H9 (cell line): ENCODE data around the gene TMEM205. TPM values are rescaled to one million over a fixed set of nuclear protein-coding genes. Genes with fewer than 3 reads are reported as not detected.
"Not testable (repeated sequence)": the region's sequence is repeated elsewhere in the genome, so short reads cannot be mapped to it uniquely, and the experiment has no call there.

Source experiments
- DNase-seq: peaks from one replicate; pipeline ENCODE4 v3.0.0-alpha.2; 2017
- H2AFZ ChIP-seq: one replicate; pipeline ENCODE4 v1.6.1; 2013; ENCODE audit warnings: mild to moderate bottlenecking, low read length, control low read depth, moderate library complexity
- H2AK5ac ChIP-seq: 2 replicates; pipeline ENCODE4 v1.6.1; 2013; ENCODE audit warnings: low read length, control low read depth, mixed read lengths; ENCODE audit not compliant: insufficient read length
- H2BK120ac ChIP-seq: one replicate; pipeline ENCODE4 v1.6.1; 2013; ENCODE audit warnings: low read depth, mild to moderate bottlenecking, low read length, control low read depth, inconsistent platforms; ENCODE audit not compliant: poor library complexity, severe bottlenecking
- H2BK12ac ChIP-seq: 2 replicates; pipeline ENCODE4 v1.6.1; 2013; ENCODE audit warnings: low read length, control low read depth, mixed read lengths, low read depth; ENCODE audit not compliant: insufficient read length
- H2BK15ac ChIP-seq: 2 replicates; pipeline ENCODE4 v1.6.1; 2013; ENCODE audit warnings: low read depth, low read length, control low read depth
- H2BK20ac ChIP-seq: one replicate; pipeline ENCODE4 v1.6.1; 2013; ENCODE audit warnings: low read depth, mild to moderate bottlenecking, low read length, control low read depth, inconsistent platforms; ENCODE audit not compliant: poor library complexity, severe bottlenecking
- H2BK5ac ChIP-seq: 2 replicates; pipeline ENCODE4 v1.6.1; 2013; ENCODE audit warnings: low read length, control low read depth, mixed read lengths; ENCODE audit not compliant: insufficient read length
- H3K14ac ChIP-seq: 2 replicates; pipeline ENCODE4 v1.6.1; 2013; ENCODE audit warnings: low read length, control low read depth; ENCODE audit not compliant: insufficient read depth
- H3K18ac ChIP-seq: 2 replicates; pipeline ENCODE4 v1.6.1; 2013; ENCODE audit warnings: low read depth, mild to moderate bottlenecking, mixed read lengths, low read length, control low read depth; ENCODE audit not compliant: insufficient read length
- H3K23ac ChIP-seq: 2 replicates; pipeline ENCODE4 v1.6.1; 2013; ENCODE audit warnings: low read length, control low read depth, mixed read lengths, low read depth; ENCODE audit not compliant: insufficient read length
- H3K23me2 ChIP-seq: 2 replicates; pipeline ENCODE4 v1.6.1; 2013; ENCODE audit warnings: low read depth, mild to moderate bottlenecking, mixed read lengths, low read length, control low read depth; ENCODE audit not compliant: insufficient read length, poor library complexity, severe bottlenecking
- H3K27ac ChIP-seq: 2 replicates; pipeline ENCODE4 v1.5.1; 2013; ENCODE audit warnings: low read length, control low read depth, mixed read lengths, low read depth; ENCODE audit not compliant: insufficient read length
- H3K27me3 ChIP-seq: 2 replicates; pipeline ENCODE4 v1.6.1; 2013; ENCODE audit warnings: low read length, control low read depth, inconsistent platforms; ENCODE audit not compliant: insufficient read depth
- H3K4ac ChIP-seq: 2 replicates; pipeline ENCODE4 v1.6.1; 2013; ENCODE audit warnings: low read depth, mild to moderate bottlenecking, control low read depth, inconsistent platforms, low read length, moderate library complexity
- H3K4me1 ChIP-seq: 2 replicates; pipeline ENCODE4 v1.6.1; 2013; ENCODE audit warnings: low read length, control low read depth, inconsistent platforms; ENCODE audit not compliant: insufficient read depth
- H3K4me2 ChIP-seq: 2 replicates; pipeline ENCODE4 v1.6.1; 2013; ENCODE audit warnings: low read length, control low read depth, mixed read lengths; ENCODE audit not compliant: insufficient read length, insufficient read depth
- H3K56ac ChIP-seq: 2 replicates; pipeline ENCODE4 v1.6.1; 2013; ENCODE audit warnings: low read depth, mild to moderate bottlenecking, mixed read lengths, low read length, control low read depth; ENCODE audit not compliant: insufficient read length
- H3K79me1 ChIP-seq: 2 replicates; pipeline ENCODE4 v1.6.1; 2013; ENCODE audit warnings: low read depth, mild to moderate bottlenecking, moderate library complexity, low read length, control low read depth, inconsistent platforms; ENCODE audit not compliant: insufficient read depth, poor library complexity, severe bottlenecking
- H3K79me2 ChIP-seq: 2 replicates; pipeline ENCODE4 v1.6.1; 2013; ENCODE audit warnings: low read length, control low read depth, inconsistent platforms; ENCODE audit not compliant: insufficient read depth
- H3K9ac ChIP-seq: 2 replicates; pipeline ENCODE4 v1.6.1; 2013; ENCODE audit warnings: low read length, control low read depth, mixed read lengths; ENCODE audit not compliant: insufficient read length; ENCODE audit errors: extremely low read depth
- H3K9me3 ChIP-seq: one replicate; pipeline ENCODE4 v1.6.1; 2013; ENCODE audit warnings: low read depth, low read length, inconsistent platforms; ENCODE audit not compliant: control insufficient read depth
- H3T11ph ChIP-seq: one replicate; pipeline ENCODE4 v1.6.1; 2013; ENCODE audit warnings: mild to moderate bottlenecking, low read length, control low read depth, inconsistent platforms
- H4K20me1 ChIP-seq: one replicate; pipeline ENCODE4 v1.6.1; 2013; ENCODE audit not compliant: control insufficient read depth, insufficient read length, insufficient read depth
- H4K5ac ChIP-seq: 2 replicates; pipeline ENCODE4 v1.6.1; 2013; ENCODE audit warnings: low read depth, mild to moderate bottlenecking, mixed read lengths, low read length, control low read depth; ENCODE audit not compliant: insufficient read length
- H4K8ac ChIP-seq: replicated peaks from 2 replicates; pipeline ENCODE4 v1.6.1; 2013; ENCODE audit warnings: low read length, control low read depth, mixed read lengths, low read depth; ENCODE audit not compliant: insufficient read length
- H4K91ac ChIP-seq: 2 replicates; pipeline ENCODE4 v1.6.1; 2013; ENCODE audit warnings: low read depth, mild to moderate bottlenecking, moderate library complexity, mixed read lengths, low read length, control low read depth; ENCODE audit not compliant: insufficient read length
- H3K27ac Mint-ChIP-seq, 3 experiments: 2 replicates in 2 of 3; 3 replicates in 1 of 3; pipeline ENCODE4 v1.8.0; 2020 to 2021; ENCODE audit warnings: mixed read lengths in 3 of 3, mild to moderate bottlenecking in 1 of 3, moderate library complexity in 1 of 3
- H3K27me3 Mint-ChIP-seq: 2 replicates; pipeline ENCODE4 v1.8.0; 2021; ENCODE audit warnings: low read depth, mild to moderate bottlenecking, moderate library complexity, mixed read lengths
- H3K36me3 Mint-ChIP-seq, 3 experiments: 2 replicates in 2 of 3; 3 replicates in 1 of 3; pipeline ENCODE4 v1.8.0; 2020 to 2021; ENCODE audit warnings: low read depth in 3 of 3, mixed read lengths in 3 of 3; ENCODE audit not compliant: insufficient read depth in 1 of 3
- H3K4me1 Mint-ChIP-seq, 2 experiments: 2 replicates each; pipeline ENCODE4 v1.8.0; 2020; ENCODE audit warnings: mixed read lengths in 2 of 2
- H3K4me3 Mint-ChIP-seq, 2 experiments: 2 replicates in 1 of 2; 3 replicates in 1 of 2; pipeline ENCODE4 v1.8.0; 2020 to 2021; ENCODE audit warnings: mild to moderate bottlenecking in 2 of 2, mixed read lengths in 2 of 2, moderate library complexity in 1 of 2
- H3K9me3 Mint-ChIP-seq, 2 experiments: 2 replicates in 1 of 2; 3 replicates in 1 of 2; pipeline ENCODE4 v1.8.0; 2020; ENCODE audit warnings: mild to moderate bottlenecking in 2 of 2, mixed read lengths in 2 of 2, moderate library complexity in 1 of 2
- CTCF ChIP-seq: fragments of 200-600 bp; sonication (generic); conservative IDR thresholded peaks from 3 replicates; pipeline ENCODE4 v1.8.0; 2021; ENCODE audit warnings: antibody characterized with exemption, mild to moderate bottlenecking
- WGBS: extraction: QIAGEN DNeasy Blood & Tissue Kit; methylation state at CpG from one replicate; pipeline ENCODE4 v1.1.7; 2013; ENCODE audit warnings: missing lambda C conversion rate, low lambda C conversion rate, mixed read lengths; ENCODE audit not compliant: insufficient read length; ENCODE audit errors: extremely low coverage; 5-methylcytosine and 5-hydroxymethylcytosine counted together
- total RNA-seq: library from RNA; stranded (reverse); gene quantifications from 2 replicates; pipeline ENCODE4 v1.2.1, GENCODE V29; 2021

The TMEM205 gene
- total RNA-seq, 1 experiment from 2014 or later = 69.7 TPM

DNA sequence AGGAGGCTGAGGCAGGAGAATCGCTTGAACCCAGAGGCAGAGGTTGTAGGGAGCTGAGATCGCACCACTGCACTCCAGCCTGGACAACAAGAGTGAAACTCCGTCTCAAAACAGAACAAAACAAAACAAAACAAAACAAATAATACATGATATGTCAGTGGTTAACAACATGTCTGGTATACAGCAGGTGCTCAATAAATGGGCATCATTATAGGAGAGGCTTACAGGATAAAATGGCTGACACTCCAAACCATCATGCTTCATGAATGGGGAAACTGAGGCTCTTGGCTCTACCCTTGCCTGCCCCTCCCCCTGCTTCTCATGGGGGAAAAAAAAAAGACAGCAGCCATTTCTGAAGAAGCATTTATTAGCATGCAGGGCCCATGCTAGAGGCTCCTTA is 3.6 kb downstream of the TMEM205 start:
- H2BK15ac ChIP-seq = no peak overlapping the region
- peaks cover 0 to 15% (median 5%) of the 10 kb centered on the region in 3 experiments; a peak in 5 of 7 replicates for H3K36me3 Mint-ChIP-seq
- no peaks in the 10 kb centered on the region for H4K20me1 ChIP-seq
- H3K79me2 ChIP-seq = no peaks in the 10 kb centered on the region
- no peak overlapping the region for H3T11ph ChIP-seq
- H3K27me3 ChIP-seq = no peaks in the 10 kb centered on the region
- H3K27ac ChIP-seq = no peak overlapping the region
- peaks cover 22 to 25% of the 10 kb centered on the region in 2 experiments for H3K4me1 Mint-ChIP-seq
- no peak overlapping the region for H3K18ac ChIP-seq
- H4K91ac ChIP-seq = no peak overlapping the region
- no peak overlapping the region for H2AFZ ChIP-seq
- no peak overlapping the region for H2AK5ac ChIP-seq
- H3K4ac ChIP-seq = no peak overlapping the region
- H3K4me1 ChIP-seq = no peaks in the 10 kb centered on the region; the same call in 1 of the 2 replicates
- no peak overlapping the region for H3K23ac ChIP-seq
- no peak overlapping the region for H4K5ac ChIP-seq
- no peak overlapping the region for H3K4me3 Mint-ChIP-seq
- H3K27ac Mint-ChIP-seq = no peak overlapping the region
- no peak overlapping the region for H4K8ac ChIP-seq
- no peak overlapping the region for H3K14ac ChIP-seq
- no peak for TF ChIP-seq CTCF
- no peaks in the 10 kb centered on the region for H3K9me3 Mint-ChIP-seq
- no peaks in the 10 kb centered on the region for H3K9me3 ChIP-seq
- H3K27me3 Mint-ChIP-seq = peaks cover 3% of the 10 kb centered on the region; the same call in 1 of the 2 replicates
- no CpG with 5 or more reads among the region's 3 CpGs for WGBS
- H3K23me2 ChIP-seq = peaks cover 16% of the 10 kb centered on the region
- no peak overlapping the region for H3K56ac ChIP-seq
- H3K4me2 ChIP-seq = no peak overlapping the region
- no peak overlapping the region for H2BK5ac ChIP-seq
- no peak overlapping the region for H2BK20ac ChIP-seq
- no peak for DNase-seq
- H3K79me1 ChIP-seq = no peaks in the 10 kb centered on the region
- H2BK12ac ChIP-seq = no peak overlapping the region
- H3K9ac ChIP-seq = no peak overlapping the region
- H2BK120ac ChIP-seq = no peak overlapping the region

DNA sequence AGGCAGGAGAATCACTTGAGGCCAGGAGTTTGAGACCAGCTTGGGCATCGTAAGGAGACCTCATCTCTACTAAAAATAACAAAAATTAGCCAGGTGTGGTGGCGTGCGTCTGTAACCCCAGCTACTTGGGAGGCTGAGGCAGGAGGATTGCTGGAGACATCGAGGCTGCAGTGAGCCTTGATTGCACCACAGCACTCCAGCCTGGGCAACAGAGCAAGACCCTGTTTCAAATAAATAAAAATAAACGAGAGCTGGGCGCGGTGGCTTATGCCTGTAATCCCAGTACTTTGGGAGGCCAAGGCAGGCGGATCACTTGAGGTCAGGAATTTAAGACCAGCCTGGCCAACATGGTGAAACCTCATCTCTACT is 6.0 kb downstream of the TMEM205 start:
- H2BK12ac ChIP-seq, H3K18ac ChIP-seq, H3K27ac Mint-ChIP-seq, H2BK20ac ChIP-seq, H4K5ac ChIP-seq, H2BK120ac ChIP-seq, H3K27me3 ChIP-seq, H3K79me1 ChIP-seq, H4K20me1 ChIP-seq, H2BK5ac ChIP-seq, H4K8ac ChIP-seq, H3K9me3 ChIP-seq, H3K79me2 ChIP-seq, H3K9me3 Mint-ChIP-seq, H3K4me1 ChIP-seq, H3K9ac ChIP-seq, H3K23ac ChIP-seq, H3T11ph ChIP-seq, H2BK15ac ChIP-seq, H3K23me2 ChIP-seq, H3K56ac ChIP-seq, H2AFZ ChIP-seq, H3K14ac ChIP-seq, H2AK5ac ChIP-seq, H3K4me2 ChIP-seq, H3K27ac ChIP-seq, H3K27me3 Mint-ChIP-seq, H3K4ac ChIP-seq, H3K4me1 Mint-ChIP-seq, H4K91ac ChIP-seq, DNase-seq: not testable (repeated sequence)
- no CpG with 5 or more reads among the region's 8 CpGs for whole genome bisulfite sequencing
- Mint-ChIP-seq H3K36me3 (peaks cover 9 to 32% (median 25%) of the 10 kb centered on the region in 3 experiments), H3K4me3 (peak overlapping the region; percentile 74 to 89; a peak in 4 of 5 replicates)
